ENCODE data around the gene LPCAT4.

Gene LPCAT4

GRCh38 chr15:34374816-34375215 lies 7.8 kb upstream of the LPCAT4 start:
- TF ChIP-seq CTCF (IDR thresholded peaks at IDR 0.05; ENCODE audit: low read depth, low read length, missing control alignments): no peak

GRCh38 chr15:34373951-34374350 lies 7.0 kb upstream of the LPCAT4 start:
- in situ Hi-C loops (cut with HindIII; ENCODE audit: low sequenced_read_pairs): no loop called here
- no peak for TF ChIP-seq CTCF (IDR thresholded peaks at IDR 0.05; ENCODE audit: low read depth, low read length, missing control alignments)
- no peak overlapping the region for H3K4me3 ChIP-seq (ENCODE audit: low read depth, low read length)
- no peak for DNase-seq (ENCODE audit: low read depth)

More at GRCh38 chr15:34374816-34375215, 7.8 kb upstream of the LPCAT4 start:
- no peak for DNase-seq (ENCODE audit: low read depth)
- in situ Hi-C loops (cut with HindIII; ENCODE audit: low sequenced_read_pairs): no loop called here
- no peak overlapping the region for H3K4me3 ChIP-seq (ENCODE audit: low read depth, low read length)

GRCh38 chr15:34370643-34371042 lies 3.6 kb upstream of the LPCAT4 start:
- no peak for TF ChIP-seq CTCF (IDR thresholded peaks at IDR 0.05; ENCODE audit: low read depth, low read length, missing control alignments)
- no peak for DNase-seq (ENCODE audit: low read depth)
- in situ Hi-C loops (cut with HindIII; ENCODE audit: low sequenced_read_pairs): no loop called here
- no peak overlapping the region for H3K4me3 ChIP-seq (ENCODE audit: low read depth, low read length)

GRCh38 chr15:34370129-34370528 lies 3.1 kb upstream of the LPCAT4 start:
- no peak for TF ChIP-seq CTCF (IDR thresholded peaks at IDR 0.05; ENCODE audit: low read depth, low read length, missing control alignments)
- no peak for DNase-seq (ENCODE audit: low read depth)
- in situ Hi-C loops (cut with HindIII; ENCODE audit: low sequenced_read_pairs): no loop called here

GRCh38 chr15:34366271-34367065 lies 528 bp downstream of the LPCAT4 start:
- peak; percentile 4 for TF ChIP-seq CTCF (IDR thresholded peaks at IDR 0.05; ENCODE audit: low read depth, low read length, missing control alignments)
- H3K4me3 ChIP-seq (ENCODE audit: low read depth, low read length): peak overlapping the region; percentile 94
- DNase-seq (ENCODE audit: low read depth): no peak
- in situ Hi-C loops (cut with HindIII; ENCODE audit: low sequenced_read_pairs): no loop called here

More at GRCh38 chr15:34370129-34370528, 3.1 kb upstream of the LPCAT4 start:
- H3K4me3 ChIP-seq (ENCODE audit: low read depth, low read length): no peak overlapping the region

GRCh38 chr15:34365836-34366235 lies 1.2 kb downstream of the LPCAT4 start:
- in situ Hi-C loops (cut with HindIII; ENCODE audit: low sequenced_read_pairs): no loop called here
- TF ChIP-seq CTCF (IDR thresholded peaks at IDR 0.05; ENCODE audit: low read depth, low read length, missing control alignments): no peak
- H3K4me3 ChIP-seq (ENCODE audit: low read depth, low read length): peak overlapping the region; percentile 94
- no peak for DNase-seq (ENCODE audit: low read depth)
